Measurements from ENCODE around the gene TCEAL1. TPM values are rescaled to one million over a fixed set of nuclear protein-coding genes. Genes with fewer than 3 reads are reported as not detected.

Gene TCEAL1
- total and polyA plus RNA-seq, 4 donors: 23.8 to 33.4 (median 28.2) TPM

DNA sequence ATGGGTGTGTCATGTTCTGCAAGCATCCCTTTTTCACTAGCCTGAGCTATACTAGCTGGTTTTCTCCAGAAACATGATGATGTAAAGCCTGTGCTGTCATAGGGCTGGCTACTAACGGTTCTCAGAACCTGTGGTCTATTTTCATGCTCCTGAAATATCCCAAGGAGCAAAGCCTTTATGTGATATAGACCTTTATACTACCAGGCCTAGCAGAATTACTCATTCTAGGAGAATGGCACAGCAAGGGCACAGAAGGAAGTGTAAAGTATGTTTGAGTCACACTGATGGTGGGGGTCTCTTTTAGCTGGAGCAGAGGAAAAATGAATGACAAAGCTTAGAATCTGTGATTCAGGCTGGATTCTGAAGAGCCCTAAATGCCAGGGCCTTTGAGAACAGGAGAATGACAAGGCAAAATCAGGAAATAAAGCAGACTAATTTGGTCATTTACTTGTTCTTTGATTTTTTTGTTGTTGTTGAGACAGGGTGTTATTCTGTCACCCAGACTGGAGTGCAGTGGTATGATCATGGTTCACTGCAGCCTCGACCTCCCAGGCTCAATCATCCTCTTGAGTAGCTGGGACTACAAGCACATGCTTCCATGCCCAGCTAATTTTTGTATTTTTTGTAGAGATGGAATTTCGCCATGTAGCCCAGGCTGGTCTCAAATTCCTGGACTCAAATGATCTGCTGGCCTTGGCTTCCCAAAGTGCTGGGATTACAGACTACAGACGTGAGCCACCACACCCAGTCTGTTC, 11.8 kb downstream of the TCEAL1 start:
- DNase-seq: no peak
- H3K27me3 ChIP-seq (ENCODE audit: control insufficient read depth in 3 of 3, insufficient read depth in 3 of 3, low read length in 2 of 3): peaks cover 4 to 27% (median 9%) of the 10 kb centered on the region in 3 donors
- no peak overlapping the region for H3K9ac ChIP-seq (ENCODE audit: insufficient read depth in 1 of 2, low read length in 2 of 2)
- H3K9me3 ChIP-seq (ENCODE audit: control insufficient read depth in 4 of 4, insufficient read depth in 3 of 4, low read length in 3 of 4): peaks cover 0 to 6% (median 0%) of the 10 kb centered on the region in 4 donors
- 58 to 88% methylated on average over 4 of the region's 4 CpGs for WGBS, 2 donors
- TF ChIP-seq, protein P1, sequence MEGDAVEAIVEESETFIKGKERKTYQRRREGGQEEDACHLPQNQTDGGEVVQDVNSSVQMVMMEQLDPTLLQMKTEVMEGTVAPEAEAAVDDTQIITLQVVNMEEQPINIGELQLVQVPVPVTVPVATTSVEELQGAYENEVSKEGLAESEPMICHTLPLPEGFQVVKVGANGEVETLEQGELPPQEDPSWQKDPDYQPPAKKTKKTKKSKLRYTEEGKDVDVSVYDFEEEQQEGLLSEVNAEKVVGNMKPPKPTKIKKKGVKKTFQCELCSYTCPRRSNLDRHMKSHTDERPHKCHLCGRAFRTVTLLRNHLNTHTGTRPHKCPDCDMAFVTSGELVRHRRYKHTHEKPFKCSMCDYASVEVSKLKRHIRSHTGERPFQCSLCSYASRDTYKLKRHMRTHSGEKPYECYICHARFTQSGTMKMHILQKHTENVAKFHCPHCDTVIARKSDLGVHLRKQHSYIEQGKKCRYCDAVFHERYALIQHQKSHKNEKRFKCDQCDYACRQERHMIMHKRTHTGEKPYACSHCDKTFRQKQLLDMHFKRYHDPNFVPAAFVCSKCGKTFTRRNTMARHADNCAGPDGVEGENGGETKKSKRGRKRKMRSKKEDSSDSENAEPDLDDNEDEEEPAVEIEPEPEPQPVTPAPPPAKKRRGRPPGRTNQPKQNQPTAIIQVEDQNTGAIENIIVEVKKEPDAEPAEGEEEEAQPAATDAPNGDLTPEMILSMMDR (IDR thresholded peaks at IDR 0.05; ENCODE audit: control extremely low read depth, extremely low read depth): no peak
- no peaks in the 10 kb centered on the region for H3K36me3 ChIP-seq (ENCODE audit: control insufficient read depth in 4 of 4, insufficient read depth in 4 of 4, low read length in 4 of 4)
- H3K27ac ChIP-seq (ENCODE audit: low read depth in 1 of 2, low read length in 1 of 2): no peak overlapping the region
- ATAC-seq (ENCODE audit: insufficient read depth, low FRiP score): no peak
- no peak overlapping the region for H3K4me3 ChIP-seq
- H3K4me1 ChIP-seq (ENCODE audit: control insufficient read depth in 5 of 5, insufficient read depth in 5 of 5, low read length in 5 of 5): peaks cover 0 to 1% (median 0%) of the 10 kb centered on the region in 5 donors

DNA sequence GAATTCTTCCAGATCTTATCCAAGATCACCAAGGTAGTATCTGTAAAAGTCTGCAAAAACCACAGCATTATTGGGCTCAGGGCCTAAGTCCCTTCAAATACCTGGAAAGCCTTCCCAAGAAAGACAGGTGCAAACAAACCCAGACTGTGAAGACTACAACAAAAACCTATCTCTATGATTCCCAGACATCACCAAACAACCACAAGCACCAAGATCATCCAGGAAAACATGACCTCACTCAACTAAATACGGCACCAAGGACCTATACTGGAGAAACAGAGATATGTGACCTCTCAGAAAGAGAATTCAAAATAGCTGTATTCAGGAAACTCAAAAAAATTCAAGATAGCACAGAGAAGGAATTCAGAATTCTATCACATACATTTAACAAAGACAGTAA, 15.3 kb downstream of the TCEAL1 start:
- H3K36me3 ChIP-seq (ENCODE audit: control insufficient read depth in 4 of 4, insufficient read depth in 4 of 4, low read length in 4 of 4): no peaks in the 10 kb centered on the region
- peaks cover 0 to 24% (median 4%) of the 10 kb centered on the region in 3 donors for H3K27me3 ChIP-seq (ENCODE audit: control insufficient read depth in 3 of 3, insufficient read depth in 3 of 3, low read length in 2 of 3)
- H3K4me1 ChIP-seq (ENCODE audit: control insufficient read depth in 5 of 5, insufficient read depth in 5 of 5, low read length in 5 of 5): no peaks in the 10 kb centered on the region
- DNase-seq: no peak
- WGBS, 2 donors: 71 to 94% methylated on average over 1 of the region's 1 CpG
- TF ChIP-seq, protein P1 (IDR thresholded peaks at IDR 0.05; ENCODE audit: control extremely low read depth, extremely low read depth): no peak
- H3K9ac ChIP-seq (ENCODE audit: insufficient read depth in 1 of 2, low read length in 2 of 2): no peak overlapping the region
- H3K27ac ChIP-seq (ENCODE audit: low read depth in 1 of 2, low read length in 1 of 2): no peak overlapping the region
- peaks cover 0 to 6% (median 0%) of the 10 kb centered on the region in 4 donors for H3K9me3 ChIP-seq (ENCODE audit: control insufficient read depth in 4 of 4, insufficient read depth in 3 of 4, low read length in 3 of 4)
- no peak for ATAC-seq (ENCODE audit: insufficient read depth, low FRiP score)
- no peak overlapping the region for H3K4me3 ChIP-seq

DNA sequence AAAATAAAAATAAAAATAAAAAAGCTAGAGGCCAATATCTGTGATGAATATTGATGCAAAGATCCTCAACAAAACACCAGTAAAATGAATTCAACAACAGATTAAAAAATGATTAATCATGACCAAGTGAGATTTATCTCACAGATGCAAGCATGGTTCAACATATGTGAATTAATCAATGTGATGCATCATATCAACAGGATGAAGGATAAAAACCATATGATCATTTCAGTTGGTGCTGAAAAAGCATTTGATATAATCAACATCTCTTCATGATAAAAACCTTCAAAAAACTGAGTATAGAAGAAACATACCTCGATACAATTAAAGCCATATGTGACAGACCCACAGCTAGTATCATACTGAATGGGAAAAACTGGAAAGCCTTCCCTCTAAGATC, 18.9 kb downstream of the TCEAL1 start:
- TF ChIP-seq, protein P1 (IDR thresholded peaks at IDR 0.05; ENCODE audit: control extremely low read depth, extremely low read depth): no peak
- H3K27me3 ChIP-seq (ENCODE audit: control insufficient read depth in 3 of 3, insufficient read depth in 3 of 3, low read length in 2 of 3): peaks cover 0 to 16% (median 2%) of the 10 kb centered on the region in 3 donors
- no peak for DNase-seq
- H3K27ac ChIP-seq (ENCODE audit: low read depth in 1 of 2, low read length in 1 of 2): no peak overlapping the region
- peaks cover 0 to 3% (median 0%) of the 10 kb centered on the region in 5 donors for H3K4me1 ChIP-seq (ENCODE audit: control insufficient read depth in 5 of 5, insufficient read depth in 5 of 5, low read length in 5 of 5)
- H3K9me3 ChIP-seq (ENCODE audit: control insufficient read depth in 4 of 4, insufficient read depth in 3 of 4, low read length in 3 of 4): peaks cover 0 to 4% (median 0%) of the 10 kb centered on the region in 4 donors
- WGBS, 2 donors: 56 to 94% methylated on average over 1 of the region's 1 CpG
- H3K36me3 ChIP-seq (ENCODE audit: control insufficient read depth in 4 of 4, insufficient read depth in 4 of 4, low read length in 4 of 4): no peaks in the 10 kb centered on the region
- ATAC-seq (ENCODE audit: insufficient read depth, low FRiP score): no peak
- H3K4me3 ChIP-seq: no peak overlapping the region
- H3K9ac ChIP-seq (ENCODE audit: insufficient read depth in 1 of 2, low read length in 2 of 2): no peak overlapping the region

Measured in lung (tissue), 12 donors.